ENCODE data around the gene PTPRQ.

The PTPRQ gene

DNA sequence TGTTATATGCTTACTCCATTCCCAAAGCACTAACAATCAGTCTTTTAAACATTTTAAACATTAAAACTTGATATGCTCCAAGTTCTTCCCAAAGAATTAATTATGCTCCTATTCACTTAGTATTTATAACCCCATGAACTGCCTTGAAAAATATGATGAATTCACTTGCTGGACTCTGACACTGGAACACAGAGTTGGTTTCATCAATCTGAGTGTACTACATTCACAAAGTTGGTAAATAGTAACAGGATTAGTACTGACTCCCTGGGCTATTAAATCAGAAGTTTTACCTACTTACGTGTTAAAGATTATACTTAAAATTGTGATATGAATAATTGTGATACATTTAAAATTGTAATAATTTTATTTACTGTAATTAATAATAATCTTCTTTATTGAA lies 246.1 kb downstream of the PTPRQ start:
- no peak overlapping the region for H3K27ac ChIP-seq (ENCODE audit: low read length)
- H3K4me3 ChIP-seq (ENCODE audit: low read length) = no peak overlapping the region
- no peaks in the 10 kb centered on the region for H3K27me3 ChIP-seq (ENCODE audit: control insufficient read depth, insufficient read depth, low read length)
- H3K9me3 ChIP-seq (ENCODE audit: control insufficient read depth, low read depth, low read length) = no peaks in the 10 kb centered on the region
- H3K4me1 ChIP-seq (ENCODE audit: control insufficient read depth, low read depth, low read length) = no peaks in the 10 kb centered on the region
- H3K9ac ChIP-seq (ENCODE audit: low read length) = no peak overlapping the region
- H3K36me3 ChIP-seq (ENCODE audit: control insufficient read depth, low read depth, low read length) = no peaks in the 10 kb centered on the region

DNA sequence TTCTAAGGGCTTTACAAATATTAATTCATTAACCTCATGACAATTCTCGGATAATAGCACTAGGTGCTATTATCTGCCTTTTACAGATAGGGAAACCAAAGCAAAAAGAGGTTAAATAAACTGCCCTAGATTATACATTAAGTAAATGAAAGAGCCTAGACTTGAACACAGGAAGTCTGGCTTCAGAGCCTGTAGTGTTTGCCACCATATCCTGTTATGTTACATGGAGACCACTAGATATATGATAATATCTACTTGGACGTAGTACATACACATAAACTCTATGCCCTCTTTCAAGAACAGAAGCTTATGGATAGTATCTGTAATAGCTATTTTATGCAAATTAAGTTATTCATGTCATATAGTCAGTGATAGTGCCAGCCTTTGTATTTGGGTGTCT lies 246.5 kb downstream of the PTPRQ start:
- no peak overlapping the region for H3K27ac ChIP-seq (ENCODE audit: low read length)
- H3K36me3 ChIP-seq (ENCODE audit: control insufficient read depth, low read depth, low read length) = no peaks in the 10 kb centered on the region
- no peaks in the 10 kb centered on the region for H3K9me3 ChIP-seq (ENCODE audit: control insufficient read depth, low read depth, low read length)
- no peak overlapping the region for H3K4me3 ChIP-seq (ENCODE audit: low read length)
- H3K27me3 ChIP-seq (ENCODE audit: control insufficient read depth, insufficient read depth, low read length) = no peaks in the 10 kb centered on the region
- no peaks in the 10 kb centered on the region for H3K4me1 ChIP-seq (ENCODE audit: control insufficient read depth, low read depth, low read length)
- H3K9ac ChIP-seq (ENCODE audit: low read length) = no peak overlapping the region

DNA sequence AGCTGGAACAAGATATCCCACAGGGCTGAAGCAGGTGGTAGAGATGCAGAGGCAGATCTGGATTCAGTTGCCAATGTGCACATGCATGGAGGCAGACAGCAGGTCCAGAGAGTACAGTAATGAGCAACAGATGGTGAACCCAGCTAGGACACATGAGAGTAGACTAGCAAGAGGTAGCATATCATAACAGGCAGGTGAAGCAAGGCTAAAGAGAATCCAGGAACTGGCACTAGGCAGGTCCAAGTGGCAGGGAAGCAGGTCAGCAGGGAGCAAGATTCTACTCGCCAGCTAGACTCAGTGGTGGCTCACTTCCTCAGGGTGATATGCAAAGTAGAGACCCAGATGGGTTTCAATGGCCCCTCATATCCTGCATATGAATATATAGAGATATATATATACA lies 248.1 kb downstream of the PTPRQ start:
- Histone ChIP-seq H3K9me3 (ENCODE audit: control insufficient read depth, low read depth, low read length) (no peaks in the 10 kb centered on the region), H3K9ac (ENCODE audit: low read length) (no peak overlapping the region), H3K4me1 (ENCODE audit: control insufficient read depth, low read depth, low read length) (no peaks in the 10 kb centered on the region), H3K27me3 (ENCODE audit: control insufficient read depth, insufficient read depth, low read length) (no peaks in the 10 kb centered on the region), H3K27ac (ENCODE audit: low read length) (no peak overlapping the region), H3K36me3 (ENCODE audit: control insufficient read depth, low read depth, low read length) (no peaks in the 10 kb centered on the region), H3K4me3 (ENCODE audit: low read length) (no peak overlapping the region)

DNA sequence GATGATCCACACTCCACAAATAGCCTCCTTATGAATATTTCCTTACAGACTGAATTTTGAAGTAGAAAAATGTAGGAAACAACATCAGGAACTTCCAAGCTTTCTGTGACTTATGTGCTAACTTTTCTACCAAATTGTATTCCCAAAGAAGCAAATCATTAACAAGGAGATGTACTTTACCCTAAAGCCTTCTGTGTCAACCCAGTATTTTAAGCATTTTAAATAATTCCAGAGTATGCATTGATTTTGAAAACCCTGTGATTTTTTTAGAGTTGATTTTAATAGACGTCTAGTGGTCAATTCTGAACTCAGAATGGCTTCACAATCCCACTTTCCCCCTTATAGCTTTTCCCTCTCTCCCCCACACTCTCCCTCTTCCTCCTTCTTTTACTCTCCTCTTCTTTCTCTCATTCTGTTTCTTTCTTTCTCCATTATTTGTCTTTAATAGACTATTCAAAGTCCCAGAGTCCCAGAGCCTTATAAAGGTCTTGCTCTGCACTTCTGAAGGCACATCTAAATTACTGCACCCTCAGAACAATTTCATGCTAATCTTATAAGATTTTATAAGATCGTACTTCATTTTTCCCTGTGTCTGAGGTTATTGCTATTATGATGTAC lies 253.3 kb downstream of the PTPRQ start:
- Histone ChIP-seq H3K27me3 (ENCODE audit: control insufficient read depth, insufficient read depth, low read length) (no peaks in the 10 kb centered on the region), H3K27ac (ENCODE audit: low read length) (no peak overlapping the region), H3K36me3 (ENCODE audit: control insufficient read depth, low read depth, low read length) (no peaks in the 10 kb centered on the region), H3K9ac (ENCODE audit: low read length) (no peak overlapping the region), H3K4me1 (ENCODE audit: control insufficient read depth, low read depth, low read length) (no peaks in the 10 kb centered on the region), H3K9me3 (ENCODE audit: control insufficient read depth, low read depth, low read length) (no peaks in the 10 kb centered on the region), H3K4me3 (ENCODE audit: low read length) (no peak overlapping the region)

DNA sequence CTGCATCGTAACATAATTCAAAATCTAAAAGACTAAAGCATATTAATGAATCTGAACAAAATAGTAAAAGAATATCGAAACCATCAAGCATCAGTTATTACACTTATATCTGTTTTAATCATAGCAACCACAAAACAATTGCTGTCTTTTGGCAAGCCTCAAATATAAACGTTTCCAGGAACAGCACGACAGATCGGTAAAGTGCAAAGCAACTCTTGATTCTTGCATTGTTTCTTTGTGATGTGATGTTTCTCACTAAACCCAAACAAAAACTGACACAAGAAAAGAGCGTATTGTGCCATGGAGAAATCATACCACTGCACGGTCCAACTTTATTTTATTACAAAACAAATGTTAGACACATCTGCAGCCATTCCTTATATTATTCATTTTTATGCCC lies 254.2 kb downstream of the PTPRQ start:
- Histone ChIP-seq H3K36me3 (ENCODE audit: control insufficient read depth, low read depth, low read length) (no peaks in the 10 kb centered on the region), H3K4me3 (ENCODE audit: low read length) (no peak overlapping the region), H3K9me3 (ENCODE audit: control insufficient read depth, low read depth, low read length) (no peaks in the 10 kb centered on the region), H3K4me1 (ENCODE audit: control insufficient read depth, low read depth, low read length) (peaks cover 2% of the 10 kb centered on the region), H3K27ac (ENCODE audit: low read length) (no peak overlapping the region), H3K9ac (ENCODE audit: low read length) (no peak overlapping the region), H3K27me3 (ENCODE audit: control insufficient read depth, insufficient read depth, low read length) (peaks cover 3% of the 10 kb centered on the region)

DNA sequence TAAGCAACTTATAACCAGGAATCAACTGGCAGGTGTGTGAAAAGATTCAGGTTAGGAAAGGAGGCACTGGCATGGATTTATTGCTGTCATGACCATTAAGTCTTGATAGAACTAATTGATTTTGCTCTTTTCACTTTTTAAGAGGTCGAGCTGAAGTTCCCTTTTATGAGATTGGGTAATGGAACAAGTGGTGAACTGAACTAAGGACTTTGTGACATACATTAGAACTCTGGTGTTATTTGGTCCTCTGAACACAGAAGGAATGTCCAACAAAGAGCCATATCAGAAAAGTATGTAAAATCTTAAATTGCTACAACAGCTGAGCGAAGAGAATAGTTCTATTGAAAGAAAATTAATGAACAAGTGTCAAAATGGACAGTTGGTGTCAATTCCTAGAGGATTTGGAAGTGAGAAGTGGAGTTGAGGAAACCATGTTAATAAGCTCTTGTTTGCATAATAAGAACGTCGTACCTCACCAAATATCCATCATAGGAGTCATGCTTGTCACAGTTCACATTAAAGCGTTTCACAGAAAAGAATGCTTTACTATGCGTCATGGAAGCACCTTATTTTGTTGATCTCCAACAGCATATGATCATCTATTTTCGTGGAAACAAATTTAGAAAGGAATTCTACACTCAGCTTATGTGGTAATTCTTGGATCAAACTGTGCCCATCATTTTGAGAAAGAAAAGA lies 255.0 kb downstream of the PTPRQ start:
- Histone ChIP-seq H3K27ac (ENCODE audit: low read length) (no peak overlapping the region), H3K4me1 (ENCODE audit: control insufficient read depth, low read depth, low read length) (peaks cover 9% of the 10 kb centered on the region), H3K27me3 (ENCODE audit: control insufficient read depth, insufficient read depth, low read length) (peaks cover 10% of the 10 kb centered on the region)

DNA sequence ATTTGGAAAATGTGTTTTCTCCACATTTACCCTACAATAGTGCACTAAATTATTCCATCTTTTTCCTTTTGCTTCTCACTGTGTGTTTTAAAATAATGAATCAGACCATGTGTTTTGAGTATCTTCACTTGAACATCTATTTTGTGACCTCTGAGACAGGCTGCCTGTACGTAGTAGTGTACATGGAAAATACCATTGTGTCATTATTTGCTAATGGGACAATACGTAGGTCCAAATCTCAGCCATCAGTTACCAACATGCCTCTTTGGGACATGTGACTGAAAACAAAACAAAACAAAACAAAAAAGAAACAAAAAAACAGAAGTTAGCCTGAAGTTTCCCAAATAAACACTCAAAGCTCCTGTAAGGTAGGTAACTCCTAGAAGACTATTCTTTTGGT lies 256.3 kb downstream of the PTPRQ start:
- Histone ChIP-seq H3K4me1 (ENCODE audit: control insufficient read depth, low read depth, low read length) (peaks cover 9% of the 10 kb centered on the region), H3K27me3 (ENCODE audit: control insufficient read depth, insufficient read depth, low read length) (peaks cover 23% of the 10 kb centered on the region), H3K4me3 (ENCODE audit: low read length) (no peak overlapping the region), H3K9ac (ENCODE audit: low read length) (no peak overlapping the region), H3K9me3 (ENCODE audit: control insufficient read depth, low read depth, low read length) (no peaks in the 10 kb centered on the region), H3K27ac (ENCODE audit: low read length) (no peak overlapping the region), H3K36me3 (ENCODE audit: control insufficient read depth, low read depth, low read length) (no peaks in the 10 kb centered on the region)

More for the DNA sequence above, 255.0 kb downstream of the PTPRQ start:
- Histone ChIP-seq H3K36me3 (ENCODE audit: control insufficient read depth, low read depth, low read length) (no peaks in the 10 kb centered on the region), H3K9ac (ENCODE audit: low read length) (no peak overlapping the region), H3K9me3 (ENCODE audit: control insufficient read depth, low read depth, low read length) (no peaks in the 10 kb centered on the region), H3K4me3 (ENCODE audit: low read length) (no peak overlapping the region)

DNA sequence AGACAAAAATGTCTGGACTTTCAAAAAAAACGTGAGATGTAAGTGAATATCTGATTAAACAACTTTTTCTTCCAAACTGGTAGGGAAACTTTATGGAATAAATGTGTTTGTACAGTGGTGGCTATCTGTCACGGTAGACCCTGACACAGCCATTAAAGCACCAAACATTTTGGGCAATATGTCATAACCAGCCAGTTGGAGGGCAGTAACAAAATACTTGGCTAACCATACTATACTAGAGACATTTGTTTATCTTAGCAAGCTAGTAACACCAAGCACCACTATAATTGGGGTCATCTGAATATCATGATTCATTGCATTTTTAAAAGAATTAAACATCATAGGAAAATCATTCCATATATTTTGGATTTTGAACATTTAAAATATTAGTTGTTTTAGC lies 257.4 kb downstream of the PTPRQ start:
- peaks cover 9% of the 10 kb centered on the region for H3K4me1 ChIP-seq (ENCODE audit: control insufficient read depth, low read depth, low read length)
- H3K36me3 ChIP-seq (ENCODE audit: control insufficient read depth, low read depth, low read length) = no peaks in the 10 kb centered on the region
- no peaks in the 10 kb centered on the region for H3K9me3 ChIP-seq (ENCODE audit: control insufficient read depth, low read depth, low read length)
- H3K27me3 ChIP-seq (ENCODE audit: control insufficient read depth, insufficient read depth, low read length) = peaks cover 34% of the 10 kb centered on the region
- H3K27ac ChIP-seq (ENCODE audit: low read length) = no peak overlapping the region
- H3K9ac ChIP-seq (ENCODE audit: low read length) = no peak overlapping the region
- no peak overlapping the region for H3K4me3 ChIP-seq (ENCODE audit: low read length)

DNA sequence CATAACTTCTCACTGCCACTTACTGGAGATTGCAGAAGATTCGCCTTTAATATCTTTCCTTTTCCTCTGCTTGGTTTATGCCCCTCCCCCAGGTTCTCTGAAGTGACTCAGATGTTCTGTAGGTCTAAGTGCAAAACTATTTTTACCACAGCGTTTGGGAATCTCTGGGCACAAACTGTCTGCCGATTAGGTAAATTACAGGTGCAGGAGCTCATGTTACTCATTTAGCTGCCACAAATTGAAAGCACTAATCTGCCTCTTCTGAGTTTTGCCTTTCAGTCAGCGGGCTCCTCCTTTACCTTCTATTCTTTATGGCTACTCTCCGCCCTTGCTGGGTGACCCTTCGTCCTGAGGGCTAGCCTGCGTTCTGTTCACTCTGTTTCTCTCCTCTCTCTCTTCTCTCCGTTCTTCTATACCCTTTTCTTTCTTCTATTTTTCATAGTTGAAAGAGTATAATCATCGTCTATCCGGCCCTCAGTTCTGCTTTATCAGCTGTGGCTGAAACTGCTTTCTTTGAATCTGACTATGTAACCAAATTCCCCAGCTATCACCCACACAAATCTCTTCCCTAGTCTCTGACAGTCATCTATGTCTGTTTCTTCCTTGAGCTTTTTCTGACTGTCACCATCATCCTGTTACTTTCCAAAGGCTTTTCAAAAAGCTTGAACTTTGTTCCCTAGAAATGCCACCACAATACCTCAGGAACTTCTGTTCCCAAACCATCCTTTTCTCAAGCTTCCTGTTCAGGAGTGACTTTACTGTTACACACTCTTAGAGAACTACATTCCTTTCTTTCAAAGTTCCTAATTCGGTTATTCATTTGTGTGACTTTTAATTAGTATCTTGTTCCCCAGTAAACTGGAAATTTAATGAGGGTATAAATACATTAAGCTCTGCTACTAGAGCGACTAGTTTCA lies 259.1 kb downstream of the PTPRQ start:
- H3K4me3 ChIP-seq (ENCODE audit: low read length) = no peak overlapping the region
- no peak overlapping the region for H3K27ac ChIP-seq (ENCODE audit: low read length)
- H3K4me1 ChIP-seq (ENCODE audit: control insufficient read depth, low read depth, low read length) = peaks cover 9% of the 10 kb centered on the region
- H3K9ac ChIP-seq (ENCODE audit: low read length) = no peak overlapping the region
- no peaks in the 10 kb centered on the region for H3K36me3 ChIP-seq (ENCODE audit: control insufficient read depth, low read depth, low read length)
- peaks cover 52% of the 10 kb centered on the region for H3K27me3 ChIP-seq (ENCODE audit: control insufficient read depth, insufficient read depth, low read length)
- H3K9me3 ChIP-seq (ENCODE audit: control insufficient read depth, low read depth, low read length) = no peaks in the 10 kb centered on the region

DNA sequence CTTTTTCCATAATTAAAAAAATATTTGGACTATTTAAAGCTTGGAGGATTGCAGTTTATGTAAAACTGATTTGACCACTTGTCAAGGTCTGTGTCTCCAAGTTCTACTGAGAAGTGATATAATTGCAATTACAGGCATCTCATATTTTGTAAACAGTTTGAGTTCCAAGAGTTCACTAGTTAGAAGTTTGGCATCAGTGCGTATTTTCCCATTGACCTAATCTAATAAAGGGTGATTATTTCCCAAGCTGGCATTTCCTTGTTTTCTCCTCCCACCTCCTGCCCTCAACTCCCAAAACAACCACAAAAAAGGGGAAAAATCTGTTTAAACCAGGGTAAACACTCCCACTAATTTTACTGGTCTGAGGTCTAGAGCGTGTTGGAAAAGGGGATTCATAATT lies 260.4 kb downstream of the PTPRQ start:
- peaks cover 64% of the 10 kb centered on the region for H3K27me3 ChIP-seq (ENCODE audit: control insufficient read depth, insufficient read depth, low read length)

DNA sequence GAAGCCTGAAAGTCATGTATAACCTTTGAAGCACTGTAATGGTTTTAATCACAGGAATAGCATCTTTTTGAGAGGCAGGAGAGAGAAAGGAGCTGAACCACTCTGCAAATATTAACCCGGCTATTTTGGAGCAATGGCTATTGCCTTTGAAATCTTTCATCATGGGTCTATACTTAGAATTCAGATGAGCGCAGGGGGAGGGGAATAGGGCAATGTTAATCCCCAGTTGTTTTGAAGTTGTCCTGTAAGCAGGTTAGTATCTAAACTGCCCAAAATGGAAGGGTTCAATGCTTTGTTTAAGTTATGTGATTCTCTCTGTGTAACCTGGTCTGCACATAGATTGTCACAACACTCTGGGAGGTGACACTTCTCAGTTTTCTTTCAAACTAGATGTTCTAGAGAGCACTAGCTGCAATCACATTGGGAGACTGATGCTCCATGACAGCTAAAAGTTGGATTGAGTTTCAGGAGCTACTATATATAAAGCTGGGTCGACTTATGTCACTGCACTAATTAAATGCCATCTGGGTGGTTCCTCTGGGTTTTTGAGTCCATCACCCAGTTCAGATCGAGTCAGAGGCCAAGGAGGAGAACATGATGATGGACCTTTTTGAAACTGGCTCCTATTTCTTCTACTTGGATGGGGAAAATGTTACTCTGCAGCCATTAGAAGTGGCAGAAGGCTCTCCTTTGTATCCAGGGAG lies 263.2 kb downstream of the PTPRQ start, which contains the start of gene MYF6:
MYF6 (plus strand) TSS at position 509 of the 704 bp plus-strand sequence; CDS start at position 595, 86 bp downstream.
- peak within 1 kb of the TSS; percentile 53 for H3K4me3 ChIP-seq (ENCODE audit: low read length)
- no peaks in the 10 kb centered on the region for H3K9me3 ChIP-seq (ENCODE audit: control insufficient read depth, low read depth, low read length)

More for the DNA sequence above, 260.4 kb downstream of the PTPRQ start:
- Histone ChIP-seq H3K4me1 (ENCODE audit: control insufficient read depth, low read depth, low read length) (peaks cover 14% of the 10 kb centered on the region), H3K27ac (ENCODE audit: low read length) (no peak overlapping the region), H3K36me3 (ENCODE audit: control insufficient read depth, low read depth, low read length) (no peaks in the 10 kb centered on the region), H3K9me3 (ENCODE audit: control insufficient read depth, low read depth, low read length) (no peaks in the 10 kb centered on the region), H3K9ac (ENCODE audit: low read length) (no peak overlapping the region), H3K4me3 (ENCODE audit: low read length) (no peak overlapping the region)

More for the DNA sequence above, 263.2 kb downstream of the PTPRQ start, which contains the start of gene MYF6:
- no peak within 1 kb of the TSS for H3K27ac ChIP-seq (ENCODE audit: low read length)
- H3K4me1 ChIP-seq (ENCODE audit: control insufficient read depth, low read depth, low read length) = peaks cover 23% of the 10 kb centered on the region
- H3K9ac ChIP-seq (ENCODE audit: low read length) = no peak within 1 kb of the TSS
- peaks cover 93% of the 10 kb centered on the region for H3K27me3 ChIP-seq (ENCODE audit: control insufficient read depth, insufficient read depth, low read length)
- no peaks in the 10 kb centered on the region for H3K36me3 ChIP-seq (ENCODE audit: control insufficient read depth, low read depth, low read length)

Data from iPS-18a (cell line).